ENCODE measurements around the gene TMEM37.

- TF ChIP-seq CTCF (conservative IDR thresholded peaks at IDR 0.05), result no peak
- TF ChIP-seq ZFX (IDR thresholded peaks at IDR 0.05), result no peak
Observed at GRCh38 chr2:119487434-119488244, 56.0 kb downstream of the TMEM37 start.

Data from C4-2B (cell line).